ENCODE measurements around the gene BLVRA.

DNA sequence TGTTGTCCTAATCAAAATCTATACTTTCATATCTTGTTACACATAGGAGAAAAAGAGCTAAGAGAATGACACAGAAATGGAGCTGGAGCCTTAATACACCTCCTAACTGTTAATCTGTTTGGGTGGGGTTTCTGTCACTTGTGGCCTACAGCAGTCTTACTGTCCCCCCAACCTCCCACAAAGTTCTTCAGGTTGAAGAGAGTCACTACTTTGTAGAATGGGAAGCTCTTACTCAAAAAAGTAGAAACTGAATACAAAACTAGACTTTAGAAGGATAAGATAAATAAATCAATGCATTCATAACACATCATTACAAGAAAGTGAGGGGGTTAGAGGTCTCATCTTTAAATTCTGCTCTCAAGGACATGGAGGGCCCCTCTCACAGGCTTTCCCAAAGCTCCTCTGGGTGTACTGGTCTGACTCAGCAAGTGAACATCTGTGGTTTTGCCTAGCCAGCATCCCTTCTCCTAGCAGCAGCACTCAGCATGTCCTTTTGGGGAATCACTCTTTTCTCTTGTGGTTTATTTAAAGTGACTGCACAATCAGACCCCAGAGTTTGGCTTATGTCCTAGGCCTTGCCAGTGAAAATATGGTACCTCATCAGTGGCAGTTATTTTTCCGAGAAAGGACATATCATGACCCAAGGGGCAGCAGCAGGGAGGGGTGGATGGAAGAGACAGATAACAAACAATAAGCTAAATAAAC, 2.0 kb upstream of the BLVRA start:
- TF ChIP-seq CTCF (IDR thresholded peaks at IDR 0.05) (no peak), POLR2AphosphoS5 (IDR thresholded peaks at IDR 0.05) (no peak)
